SK-N-SH (cell line): ENCODE data around the gene TCTN1. TPM values are rescaled to one million over a fixed set of nuclear protein-coding genes. Genes with fewer than 3 reads are reported as not detected.

ENCODE experiments used
- CTCF ChIA-PET: fragments of 300-600, 350-600 bp; formaldehyde crosslinking; extraction: SDS; loops from one replicate; lab custom pipeline; 2021; lab: Yijun Ruan, JAX
- POLR2A ChIA-PET: fragments of 350-600 bp; sonication (Branson Sonifier 250); formaldehyde crosslinking; extraction: SDS; loops from one replicate; lab custom pipeline; 2020; ENCODE audit warnings: antibody characterized with exemption, inconsistent platforms; lab: Yijun Ruan, JAX
- DNase-seq: peaks from one replicate; pipeline ENCODE4 v3.0.0; 2012
- H2AFZ ChIP-seq: fragments of 200-600 bp; sonication (generic); 2 replicates; pipeline ENCODE4 v1.8.1; 2016; ENCODE audit warnings: antibody characterized with exemption, mild to moderate bottlenecking, low read depth
- H3F3A ChIP-seq: fragments of 200-600 bp; sonication (generic); replicated peaks from 2 replicates; pipeline ENCODE3; 2016; ENCODE audit warnings: antibody characterized with exemption, mild to moderate bottlenecking; ENCODE audit not compliant: insufficient read depth
- H3K27ac ChIP-seq, 2 experiments: fragments of 200-500 bp in 1 of 2; fragments of 200-600 bp in 1 of 2; sonication (Bioruptor generic) in 1 of 2; sonication (generic), shearing (Covaris generic) in 1 of 2; 2 replicates each; pipeline versions ENCODE4 v1.5.1 to v1.6.1; 2014 to 2016; ENCODE audit warnings: low read depth in 2 of 2, inconsistent platforms in 1 of 2, low read length in 1 of 2, mild to moderate bottlenecking in 1 of 2, mixed read lengths in 1 of 2
- H3K27me3 ChIP-seq: fragments of 200-600 bp; sonication (generic), shearing (Covaris generic); 2 replicates; pipeline ENCODE4 v1.6.1; 2016; ENCODE audit warnings: mixed run types; ENCODE audit not compliant: insufficient read depth
- H3K36me3 ChIP-seq, 2 experiments: fragments of 200-500 bp in 1 of 2; fragments of 200-600 bp in 1 of 2; sonication (Bioruptor generic) in 1 of 2; sonication (generic) in 1 of 2; replicated peaks in 1 of 2; 2 replicates each; pipeline versions ENCODE3 to v1.5.1; 2014 to 2016; ENCODE audit warnings: low read length in 1 of 2, mild to moderate bottlenecking in 1 of 2; ENCODE audit not compliant: insufficient read depth in 2 of 2, control insufficient read depth in 1 of 2
- H3K4me1 ChIP-seq, 2 experiments: fragments of 200-500 bp in 1 of 2; fragments of 200-600 bp in 1 of 2; sonication (Bioruptor generic) in 1 of 2; sonication (generic), shearing (Covaris generic) in 1 of 2; 2 replicates each; pipeline versions ENCODE4 v1.5.1 to v1.6.1; 2014 to 2016; ENCODE audit warnings: low read depth in 1 of 2, low read length in 1 of 2, mixed run types in 1 of 2; ENCODE audit not compliant: insufficient read depth in 2 of 2, control insufficient read depth in 1 of 2
- H3K4me2 ChIP-seq: fragments of 200-600 bp; sonication (generic), shearing (Covaris generic); 2 replicates; pipeline ENCODE4 v1.6.1; 2017; ENCODE audit warnings: mixed run types
- H3K4me3 ChIP-seq, 2 experiments: fragments of 200-500 bp in 1 of 2; fragments of 200-600 bp in 1 of 2; sonication (Bioruptor generic) in 1 of 2; sonication (generic), shearing (Covaris generic) in 1 of 2; 2 replicates each; pipeline versions ENCODE4 v1.5.1 to v1.8.1; 2014 to 2016; ENCODE audit warnings: low read depth in 2 of 2, inconsistent platforms in 1 of 2, low read length in 1 of 2, mild to moderate bottlenecking in 1 of 2, mixed read lengths in 1 of 2, moderate library complexity in 1 of 2
- H3K79me2 ChIP-seq: fragments of 200-600 bp; sonication (generic); 2 replicates; pipeline ENCODE4 v1.8.1; 2017; ENCODE audit warnings: mild to moderate bottlenecking; ENCODE audit not compliant: insufficient read depth
- H3K9ac ChIP-seq: fragments of 200-600 bp; sonication (generic); 2 replicates; pipeline ENCODE4 v1.6.1; 2017; ENCODE audit warnings: mixed run types
- H3K9me2 ChIP-seq: fragments of 200-600 bp; sonication (generic); 2 replicates; pipeline ENCODE4 v1.6.1; 2017; ENCODE audit warnings: mixed run types
- H3K9me3 ChIP-seq: fragments of 200-600 bp; sonication (generic); 2 replicates; pipeline ENCODE4 v1.6.1; 2017; ENCODE audit warnings: mixed run types, mild to moderate bottlenecking, moderate library complexity
- H4K20me1 ChIP-seq: fragments of 200-600 bp; sonication (generic); 2 replicates; pipeline ENCODE4 v1.6.1; 2017; ENCODE audit warnings: mild to moderate bottlenecking, mixed run types; ENCODE audit not compliant: insufficient read depth
- CTCF ChIP-seq: fragments of 200-600 bp; sonication (generic); IDR thresholded peaks from 2 replicates; pipeline ENCODE4 v1.6.1; 2017; ENCODE audit warnings: antibody characterized with exemption, mild to moderate bottlenecking, moderate library complexity
- FOSL2 ChIP-seq: IDR thresholded peaks from 2 replicates; pipeline ENCODE4 v1.4.0; 2012; ENCODE audit warnings: low read depth, mild to moderate bottlenecking, moderate library complexity, borderline replicate concordance
- GATA2 ChIP-seq: sonication (generic); formaldehyde crosslinking; IDR thresholded peaks from 2 replicates; pipeline ENCODE4 v1.5.0; 2020; ENCODE audit warnings: mild to moderate bottlenecking, missing genetic modification reagents
- JUND ChIP-seq: IDR thresholded peaks from 2 replicates; pipeline ENCODE4 v1.4.0; 2012
- MAX ChIP-seq: IDR thresholded peaks from 2 replicates; pipeline ENCODE4 v1.4.0; 2012; ENCODE audit warnings: low read depth
- MEF2A ChIP-seq: IDR thresholded peaks from 2 replicates; pipeline ENCODE4 v1.4.0; 2012; ENCODE audit warnings: low read depth, borderline replicate concordance
- NRF1 ChIP-seq: IDR thresholded peaks from 2 replicates; pipeline ENCODE4 v1.6.1; 2012; ENCODE audit warnings: low read depth, mild to moderate bottlenecking, low read length
- PBX3 ChIP-seq: IDR thresholded peaks from 2 replicates; pipeline ENCODE4; 2012
- RAD21 ChIP-seq: IDR thresholded peaks from 2 replicates; pipeline ENCODE4 v1.6.1; 2012; ENCODE audit warnings: mild to moderate bottlenecking, low read length
- REST ChIP-seq: IDR thresholded peaks from 2 replicates; pipeline ENCODE4 v1.6.1; 2012; ENCODE audit warnings: mild to moderate bottlenecking, low read depth, low read length, moderate library complexity
- RFX5 ChIP-seq: IDR thresholded peaks from 2 replicates; pipeline ENCODE4 v1.6.1; 2012; ENCODE audit warnings: mild to moderate bottlenecking, improper control_type of control experiment, low read length
- RXRA ChIP-seq: IDR thresholded peaks from 2 replicates; pipeline ENCODE4 v1.4.0; 2012; ENCODE audit warnings: low read depth, mild to moderate bottlenecking, borderline replicate concordance
- TCF12 ChIP-seq: IDR thresholded peaks from 2 replicates; pipeline ENCODE4 v1.4.0; 2012
- USF2 ChIP-seq: fragments of 150-350 bp; IDR thresholded peaks from 2 replicates; pipeline ENCODE4 v1.6.1; 2017; ENCODE audit warnings: antibody characterized with exemption, low read length, low read depth, borderline replicate concordance
- YY1 ChIP-seq: IDR thresholded peaks from 2 replicates; pipeline ENCODE4 v1.4.0; 2012; ENCODE audit warnings: low read depth, mild to moderate bottlenecking
- WGBS: methylation state at CpG from one replicate; pipeline ENCODE4 v1.1.6; 2017; ENCODE audit warnings: low lambda C conversion rate; 5-methylcytosine and 5-hydroxymethylcytosine counted together
- polyA plus RNA-seq, 3 experiments: library from polyadenylated mRNA; depleted of rRNA; stranded (reverse); fragments of >200 nt; gene quantifications; 2 replicates each; pipeline ENCODE4 v1.2.3, GENCODE V29; 2012

TCTN1 gene
- polyA plus RNA-seq, 1 of the 3 experiments (the other 2 are of a cell fraction) = 40.2 TPM

- Histone ChIP-seq H2AFZ (no peak overlapping the region), H3K27me3 (no peaks in the 10 kb centered on the region), H3F3A (no peaks in the 10 kb centered on the region), H3K79me2 (no peaks in the 10 kb centered on the region), H3K4me3 (no peak overlapping the region), H3K36me3 (no peaks in the 10 kb centered on the region), H3K27ac (no peak overlapping the region), H3K4me1 (no peaks in the 10 kb centered on the region), H4K20me1 (no peaks in the 10 kb centered on the region), H3K9me2 (no peaks in the 10 kb centered on the region), H3K4me2 (no peak overlapping the region), H3K9ac (no peak overlapping the region), H3K9me3 (no peaks in the 10 kb centered on the region)
- CTCF ChIA-PET = no interaction called here
- no peak for DNase-seq
- 75% methylated on average over 1 of the region's 1 CpG for WGBS
- TF ChIP-seq GATA2 (CRISPR knock-in tag) = no peak
- TF ChIP-seq FOSL2 = no peak
- no peak for TF ChIP-seq RAD21
- TF ChIP-seq PBX3 = no peak
- no peak for TF ChIP-seq RXRA
- TF ChIP-seq REST = no peak
- no peak for TF ChIP-seq NRF1
- no peak for TF ChIP-seq MAX
- TF ChIP-seq YY1 = no peak
- no peak for TF ChIP-seq JUND
- no peak for TF ChIP-seq USF2
- TF ChIP-seq CTCF = no peak
- TF ChIP-seq MEF2A = no peak
- TF ChIP-seq TCF12 = no peak
- TF ChIP-seq RFX5 = no peak
- POLR2A ChIA-PET = no interaction called here
Observed at GRCh38 chr12:110597885-110598284, 16.0 kb upstream of the TCTN1 start.
